Ramos (cell line): ENCODE measurements around the gene PRKAR2B.

ENCODE experiments used
- in situ Hi-C: fragments of 300-500 bp; cut with MboI; formaldehyde crosslinking; loops from one replicate; pipeline ENCODE4 v1.14.3; 2022; ENCODE audit warnings: low sequenced_read_pairs; ENCODE audit not compliant: unreplicated experiment

The PRKAR2B gene

GRCh38 chr7:107206136-107206535 is 161.6 kb downstream of the PRKAR2B start:
- in situ Hi-C loops: no loop called here

GRCh38 chr7:107206706-107207105 is 162.2 kb downstream of the PRKAR2B start:
- in situ Hi-C loops: no loop called here

GRCh38 chr7:107207459-107207858 is 163.0 kb downstream of the PRKAR2B start:
- in situ Hi-C loops: no loop called here

GRCh38 chr7:107208024-107208521 is 163.6 kb downstream of the PRKAR2B start:
- in situ Hi-C loops: no loop called here

- in situ Hi-C loops: no loop called here
Observed at GRCh38 chr7:107208563-107208962, 164.1 kb downstream of the PRKAR2B start.

GRCh38 chr7:107209565-107209964 is 165.1 kb downstream of the PRKAR2B start:
- in situ Hi-C loops: no loop called here

- in situ Hi-C loops: no loop called here
Observed at GRCh38 chr7:107210400-107210799, 165.9 kb downstream of the PRKAR2B start.
